Upper lobe of left lung (tissue), 4 donors: ENCODE results near the gene CYP46A1.

Experiments used
- CTCF ChIP-seq, 6 experiments: fragments of 450-650 bp in 4 of 6; fragments of 200-600 bp in 2 of 6; sonication (generic) in 2 of 6; IDR thresholded peaks; one replicate each; pipeline ENCODE4 v1.5.1; 2016 to 2019; ENCODE audit warnings: antibody characterized with exemption in 6 of 6
- EP300 ChIP-seq, 4 donors: sonication (generic); formaldehyde crosslinking; IDR thresholded peaks; one replicate each; pipeline ENCODE4 v1.5.1; 2017; ENCODE audit warnings: antibody characterized with exemption in 4 of 4, control low read depth in 2 of 4
- POLR2A ChIP-seq, 4 donors: fragments of 450-650 bp; IDR thresholded peaks; one replicate each; pipeline ENCODE4 v1.5.1; 2016 to 2017; ENCODE audit warnings: antibody characterized with exemption in 4 of 4, mild to moderate bottlenecking in 2 of 4
- POLR2AphosphoS5 ChIP-seq, 2 donors: sonication (generic); formaldehyde crosslinking; IDR thresholded peaks; one replicate each; pipeline ENCODE4 v1.5.1; 2017; ENCODE audit warnings: antibody characterized with exemption in 2 of 2

DNA sequence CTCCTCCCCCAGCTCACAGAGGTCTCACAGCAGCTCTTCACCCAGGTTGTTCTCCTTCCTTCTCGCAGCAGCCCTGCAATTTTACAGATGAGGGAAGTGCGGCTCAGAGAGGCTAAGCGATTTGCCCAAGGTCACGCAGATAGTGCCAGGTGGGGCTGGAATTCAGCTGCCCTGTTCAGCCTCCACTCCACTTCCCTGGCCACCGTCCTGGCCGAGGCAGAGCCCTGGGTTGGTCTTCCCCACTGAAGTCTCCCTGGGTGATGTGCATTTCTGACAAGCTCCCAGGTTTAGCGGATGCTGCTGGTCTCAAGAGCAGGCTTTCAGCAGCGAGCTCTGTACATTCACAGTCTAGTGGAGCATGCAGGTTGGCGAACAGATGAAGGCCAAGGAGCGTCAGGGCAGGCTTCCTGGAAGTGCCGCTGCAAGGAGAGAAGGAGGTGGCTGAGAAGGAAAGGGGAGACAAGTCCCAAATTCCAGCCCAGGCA, 80.2 kb downstream of the CYP46A1 start:
- TF ChIP-seq POLR2A (IDR thresholded peaks at IDR 0.05), result no peak
- TF ChIP-seq CTCF (IDR thresholded peaks at IDR 0.05), result no peak
- no peak for TF ChIP-seq EP300 (IDR thresholded peaks at IDR 0.05)
- TF ChIP-seq POLR2AphosphoS5 (IDR thresholded peaks at IDR 0.05), result no peak
